NCI-H2107 (cell line): ENCODE measurements around the gene APOB.

Experiments used
- DNase-seq: peaks from one replicate; lab custom pipeline; 2025; lab: John Stamatoyannopoulos, UW

APOB gene

GRCh38 chr2:21020031-21020667 lies 23.7 kb downstream of the APOB start:
- DNase-seq = no peak

DNA sequence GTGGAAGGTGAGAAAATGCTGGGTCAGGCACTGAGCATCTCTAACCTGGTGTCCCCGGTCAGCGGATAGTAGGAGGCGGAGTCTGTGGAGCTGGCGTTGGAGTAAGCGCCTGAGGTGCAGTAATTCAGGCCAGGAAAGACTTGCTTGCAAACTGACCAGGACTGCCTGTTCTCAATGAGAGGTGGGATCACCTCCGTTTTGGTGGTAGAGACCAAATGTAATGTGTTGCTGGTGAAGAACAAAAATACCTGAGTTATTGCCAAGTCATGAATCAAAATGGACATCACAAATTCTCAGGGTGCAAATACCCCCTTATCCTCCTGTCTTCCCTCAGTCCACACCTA lies 24.2 kb downstream of the APOB start:
- DNase-seq = no peak

GRCh38 chr2:21019000-21019677 lies 24.7 kb downstream of the APOB start:
- no peak for DNase-seq

- DNase-seq = no peak
Observed at GRCh38 chr2:21018290-21018689, 25.6 kb downstream of the APOB start.

- DNase-seq = no peak
Observed at GRCh38 chr2:21017748-21018276, 26.1 kb downstream of the APOB start.

GRCh38 chr2:21015281-21015645 lies 28.6 kb downstream of the APOB start:
- DNase-seq = no peak

GRCh38 chr2:21014364-21015280 lies 29.3 kb downstream of the APOB start:
- no peak for DNase-seq

DNA sequence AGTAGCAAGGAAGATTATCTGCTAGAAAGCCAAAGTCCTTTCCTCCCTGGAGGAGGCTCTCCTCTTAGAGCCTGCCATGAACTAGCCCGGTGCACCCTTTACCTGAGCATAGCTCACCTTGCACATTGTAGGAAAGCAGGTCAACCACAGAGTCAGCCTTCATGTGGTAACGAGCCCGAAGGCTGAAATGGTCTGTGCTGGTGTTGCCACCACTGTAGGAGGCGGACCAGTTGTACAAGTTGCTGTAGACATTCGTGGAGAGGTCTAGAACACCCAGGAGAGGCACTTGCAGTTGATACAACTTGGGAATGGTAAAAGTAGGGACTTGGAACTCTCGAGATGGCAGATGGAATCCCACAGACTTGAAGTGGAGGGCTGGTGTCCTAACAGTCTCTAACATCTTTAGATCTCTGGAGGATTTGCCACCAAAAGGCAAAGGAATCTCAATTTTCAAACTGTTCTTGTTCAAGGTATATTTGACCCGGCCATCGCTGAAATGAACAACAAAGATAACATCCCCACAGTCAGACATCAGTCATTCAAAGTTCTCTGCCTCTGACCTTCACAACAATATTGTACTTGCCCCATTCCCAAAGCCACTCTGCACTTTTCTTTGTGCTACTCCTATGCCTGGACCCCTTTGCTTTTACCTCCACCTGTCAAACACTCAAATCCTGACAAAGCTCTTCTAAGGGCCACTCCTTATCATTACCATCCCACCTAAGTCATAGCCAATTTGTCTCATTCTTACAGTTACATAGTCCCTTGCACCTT lies 30.6 kb downstream of the APOB start:
- DNase-seq = no peak

GRCh38 chr2:21012557-21012937 lies 31.3 kb downstream of the APOB start:
- no peak for DNase-seq

DNA sequence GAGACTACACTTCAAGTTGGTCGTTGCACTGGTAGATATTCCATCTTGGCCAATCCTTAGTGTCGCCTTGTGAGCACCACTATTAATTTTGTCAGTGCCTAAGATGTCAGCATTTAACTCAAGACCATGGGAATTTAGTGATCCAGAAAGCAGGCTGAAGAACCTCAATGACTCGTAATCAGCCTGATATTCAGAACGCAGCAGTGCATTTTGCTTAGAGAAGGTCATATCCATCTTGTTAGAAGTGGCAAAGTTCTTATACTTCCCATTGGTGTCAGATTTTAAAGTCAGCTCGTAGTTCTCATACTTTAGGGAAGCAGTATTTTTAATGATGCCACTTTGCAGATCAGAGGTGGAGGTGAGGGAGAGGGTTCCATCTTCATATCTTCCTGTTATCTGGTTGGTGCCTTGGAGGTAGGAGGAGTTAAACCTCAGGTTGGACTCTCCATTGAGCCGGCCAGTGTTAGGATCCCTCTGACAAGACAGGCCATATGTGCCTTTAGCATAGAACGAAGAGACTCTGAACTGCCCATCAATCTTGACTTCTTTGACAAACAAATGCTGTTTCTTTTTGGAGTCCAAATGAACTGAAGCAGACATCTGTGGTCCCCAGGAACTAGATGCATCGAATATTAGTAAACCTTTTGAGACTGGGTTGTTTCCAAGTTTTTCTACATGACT lies 31.9 kb downstream of the APOB start:
- no peak for DNase-seq

DNA sequence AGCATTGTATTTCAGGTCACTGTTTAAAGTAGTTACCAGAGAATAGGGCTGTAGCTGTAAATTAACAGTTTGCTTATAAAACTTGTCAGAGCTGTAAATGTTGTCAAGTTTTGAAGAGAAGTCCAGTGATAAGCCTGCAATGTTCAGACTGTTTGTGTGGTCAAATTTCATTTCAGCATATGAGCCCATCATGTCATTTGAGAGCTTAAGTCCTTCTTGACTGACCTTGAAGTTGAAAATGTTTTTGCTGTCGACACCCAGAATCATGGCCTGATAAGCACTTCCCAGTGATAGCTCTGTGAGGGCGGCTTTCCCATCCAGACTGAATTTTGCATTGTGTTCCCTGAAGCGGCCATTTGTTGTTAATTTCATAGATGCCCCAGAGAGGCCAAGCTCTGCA lies 32.4 kb downstream of the APOB start:
- no peak for DNase-seq

DNA sequence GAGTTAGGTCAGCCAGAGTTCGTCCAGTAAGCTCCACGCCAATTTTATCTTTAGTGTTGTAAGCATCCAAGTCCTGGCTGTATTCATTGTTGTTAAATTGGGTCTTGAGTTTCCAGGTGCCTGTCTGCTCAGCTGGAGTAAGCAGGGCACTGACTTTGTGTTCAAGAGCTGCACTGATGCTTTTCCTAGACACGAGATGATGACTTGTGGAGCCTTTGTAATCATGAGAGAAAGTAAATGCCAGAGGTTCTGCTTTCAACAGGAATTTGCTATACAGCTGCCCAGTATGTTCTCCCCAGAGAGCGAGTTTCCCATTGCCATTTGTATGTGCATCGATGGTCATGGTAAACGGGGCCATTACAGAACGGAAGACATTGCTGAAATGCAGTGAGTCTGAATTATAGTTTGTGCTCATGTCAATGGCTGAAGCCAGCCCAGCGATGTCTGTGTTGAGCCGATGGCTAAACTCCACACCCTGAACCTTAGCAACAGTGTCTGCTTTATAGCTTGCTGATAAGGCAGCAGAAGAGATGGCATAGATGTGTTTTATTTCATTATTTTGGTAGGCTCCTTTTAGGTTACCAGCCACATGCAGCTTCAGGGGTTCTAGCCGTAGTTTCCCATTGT lies 32.9 kb downstream of the APOB start:
- DNase-seq = no peak

GRCh38 chr2:21009662-21010225 lies 34.1 kb downstream of the APOB start:
- no peak for DNase-seq

- no peak for DNase-seq
Observed at GRCh38 chr2:21008790-21009661, 34.8 kb downstream of the APOB start.

DNA sequence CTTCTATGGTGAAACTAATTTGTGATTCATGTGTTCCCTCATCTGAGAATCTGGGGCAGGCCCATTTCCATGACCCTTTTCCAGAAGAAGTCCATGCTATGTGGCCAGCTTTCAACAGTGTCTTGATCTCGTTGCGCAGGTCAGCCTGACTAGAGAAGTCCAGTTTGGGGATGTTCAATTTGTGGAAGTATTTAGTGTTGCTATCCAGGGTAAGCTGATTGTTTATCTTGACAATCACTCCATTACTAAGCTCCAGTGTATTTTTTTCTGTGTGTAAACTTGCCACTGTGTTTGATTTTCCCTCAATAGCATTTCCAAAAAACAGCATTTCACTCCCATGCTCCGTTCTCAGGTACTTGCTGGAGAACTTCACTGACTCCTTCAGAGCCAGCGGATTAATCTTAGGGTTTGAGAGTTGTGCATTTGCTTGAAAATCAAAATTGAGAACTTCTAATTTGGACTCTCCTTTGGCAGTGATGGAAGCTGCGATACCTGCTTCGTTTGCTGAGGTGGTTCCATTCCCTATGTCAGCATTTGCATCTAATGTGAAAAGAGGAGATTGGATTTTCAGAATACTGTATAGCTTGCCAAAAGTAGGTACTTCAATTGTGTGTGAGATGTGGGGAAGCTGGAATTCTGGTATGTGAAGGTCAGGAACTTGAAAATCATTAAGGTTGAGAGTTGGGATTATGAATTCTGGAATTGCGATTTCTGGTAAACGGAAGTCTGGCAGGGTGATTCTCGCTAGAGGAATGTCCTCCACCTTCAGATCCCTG lies 35.7 kb downstream of the APOB start:
- no peak for DNase-seq

- DNase-seq = no peak
Observed at GRCh38 chr2:21007129-21008013, 36.5 kb downstream of the APOB start.

- no peak for DNase-seq
Observed at GRCh38 chr2:21006423-21007128, 37.3 kb downstream of the APOB start.
